PFSK-1 (cell line): ENCODE measurements around the gene FANCC.

ENCODE experiments used
- POLR2AphosphoS5 ChIP-seq: IDR thresholded peaks from 2 replicates; pipeline ENCODE4 v1.6.1; 2012; ENCODE audit warnings: low read depth, mild to moderate bottlenecking, control low read depth, low read length, moderate library complexity
- TAF1 ChIP-seq: IDR thresholded peaks from 2 replicates; pipeline ENCODE4 v1.6.1; 2012; ENCODE audit warnings: low read length, control low read depth, borderline replicate concordance; ENCODE audit not compliant: insufficient read depth
- TF ChIP-seq, protein P1 (sequence below), 2 experiments: IDR thresholded peaks; 2 replicates each; pipeline versions ENCODE4 v1.6.1 to v1.8.0; 2011 to 2012; ENCODE audit warnings: low read depth in 2 of 2, low read length in 2 of 2, control low read depth in 1 of 2, inconsistent platforms in 1 of 2, mild to moderate bottlenecking in 1 of 2, moderate library complexity in 1 of 2; ENCODE audit not compliant: insufficient read depth in 1 of 2

GRCh38 chr9:95218773-95219172 lies 98.7 kb downstream of the FANCC start:
- TF ChIP-seq TAF1: no peak
- TF ChIP-seq, protein P1, sequence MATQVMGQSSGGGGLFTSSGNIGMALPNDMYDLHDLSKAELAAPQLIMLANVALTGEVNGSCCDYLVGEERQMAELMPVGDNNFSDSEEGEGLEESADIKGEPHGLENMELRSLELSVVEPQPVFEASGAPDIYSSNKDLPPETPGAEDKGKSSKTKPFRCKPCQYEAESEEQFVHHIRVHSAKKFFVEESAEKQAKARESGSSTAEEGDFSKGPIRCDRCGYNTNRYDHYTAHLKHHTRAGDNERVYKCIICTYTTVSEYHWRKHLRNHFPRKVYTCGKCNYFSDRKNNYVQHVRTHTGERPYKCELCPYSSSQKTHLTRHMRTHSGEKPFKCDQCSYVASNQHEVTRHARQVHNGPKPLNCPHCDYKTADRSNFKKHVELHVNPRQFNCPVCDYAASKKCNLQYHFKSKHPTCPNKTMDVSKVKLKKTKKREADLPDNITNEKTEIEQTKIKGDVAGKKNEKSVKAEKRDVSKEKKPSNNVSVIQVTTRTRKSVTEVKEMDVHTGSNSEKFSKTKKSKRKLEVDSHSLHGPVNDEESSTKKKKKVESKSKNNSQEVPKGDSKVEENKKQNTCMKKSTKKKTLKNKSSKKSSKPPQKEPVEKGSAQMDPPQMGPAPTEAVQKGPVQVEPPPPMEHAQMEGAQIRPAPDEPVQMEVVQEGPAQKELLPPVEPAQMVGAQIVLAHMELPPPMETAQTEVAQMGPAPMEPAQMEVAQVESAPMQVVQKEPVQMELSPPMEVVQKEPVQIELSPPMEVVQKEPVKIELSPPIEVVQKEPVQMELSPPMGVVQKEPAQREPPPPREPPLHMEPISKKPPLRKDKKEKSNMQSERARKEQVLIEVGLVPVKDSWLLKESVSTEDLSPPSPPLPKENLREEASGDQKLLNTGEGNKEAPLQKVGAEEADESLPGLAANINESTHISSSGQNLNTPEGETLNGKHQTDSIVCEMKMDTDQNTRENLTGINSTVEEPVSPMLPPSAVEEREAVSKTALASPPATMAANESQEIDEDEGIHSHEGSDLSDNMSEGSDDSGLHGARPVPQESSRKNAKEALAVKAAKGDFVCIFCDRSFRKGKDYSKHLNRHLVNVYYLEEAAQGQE (IDR thresholded peaks at IDR 0.05; ENCODE audit: insufficient read depth in 1 of 2, low read depth in 2 of 2, low read length in 2 of 2): no peak
- no peak for TF ChIP-seq POLR2AphosphoS5
